Breast epithelium (tissue), 4 donors: ENCODE results near the gene GPR152. TPM values are rescaled to one million over a fixed set of nuclear protein-coding genes. Genes with fewer than 3 reads are reported as not detected.
"Not testable (repeated sequence)": the region's sequence is repeated elsewhere in the genome, so short reads cannot be mapped to it uniquely, and the experiment has no call there.

Source experiments
- DNase-seq, 2 donors: peaks; one replicate each; pipeline ENCODE4 v3.0.0-alpha.2; 2019; ENCODE audit warnings: low spot score in 2 of 2
- H3K27ac ChIP-seq, 2 donors: fragments of 200-600 bp; sonication (generic) in 1 of 2; one replicate each; pipeline ENCODE4 v1.5.1; 2016 to 2019; ENCODE audit warnings: mild to moderate bottlenecking in 1 of 2
- H3K27me3 ChIP-seq, 2 donors: fragments of 200-600 bp; sonication (generic) in 1 of 2; one replicate each; pipeline versions ENCODE4 v1.5.1 to v1.6.0; 2017 to 2019; ENCODE audit warnings: control low read depth in 1 of 2, mild to moderate bottlenecking in 1 of 2
- H3K36me3 ChIP-seq: fragments of 200-600 bp; one replicate; pipeline ENCODE4 v1.5.1; 2019
- H3K4me1 ChIP-seq, 2 donors: fragments of 200-600 bp; sonication (generic); one replicate each; pipeline ENCODE4 v1.5.1; 2016 to 2019; ENCODE audit warnings: control low read depth in 1 of 2
- H3K4me3 ChIP-seq, 3 donors: fragments of 200-600 bp; sonication (generic); 1 replicate in 2 of 3; 2 replicates in 1 of 3; pipeline ENCODE4 v1.5.1; 2016 to 2019; ENCODE audit warnings: mild to moderate bottlenecking in 3 of 3, moderate library complexity in 2 of 3
- H3K9me3 ChIP-seq, 2 donors: fragments of 200-600 bp; sonication (generic) in 1 of 2; one replicate each; pipeline ENCODE4 v1.5.1; 2016 to 2019; ENCODE audit warnings: control low read depth in 1 of 2
- POLR2A ChIP-seq: fragments of 450-650 bp; IDR thresholded peaks from one replicate; pipeline ENCODE4 v1.6.1; 2016; ENCODE audit warnings: antibody characterized with exemption, mild to moderate bottlenecking, moderate library complexity
- POLR2AphosphoS5 ChIP-seq, 3 donors: sonication (generic); formaldehyde crosslinking; IDR thresholded peaks; one replicate each; pipeline ENCODE4 v1.6.1; 2017; ENCODE audit warnings: antibody characterized with exemption in 3 of 3
- intact Hi-C: fragments of 100-400 bp; cut with DNase I; formaldehyde crosslinking; loops from one replicate; pipeline ENCODE4 v1.15.1; 2023; ENCODE audit warnings: low total_unique reads
- total RNA-seq, 3 donors: library from RNA; depleted of rRNA; stranded (reverse); fragments of >200 nt; gene quantifications; one replicate each; pipeline ENCODE4 v1.1.0, GENCODE V29; 2016
- TF ChIP-seq, protein P1 (sequence below), 3 donors: fragments of 450-650 bp; IDR thresholded peaks; one replicate each; pipeline ENCODE4 v1.5.1; 2016 to 2017; ENCODE audit warnings: antibody characterized with exemption in 3 of 3, mild to moderate bottlenecking in 3 of 3, moderate library complexity in 3 of 3

GPR152 gene
- total RNA-seq, 3 donors from 2014 or later = not detected

DNA sequence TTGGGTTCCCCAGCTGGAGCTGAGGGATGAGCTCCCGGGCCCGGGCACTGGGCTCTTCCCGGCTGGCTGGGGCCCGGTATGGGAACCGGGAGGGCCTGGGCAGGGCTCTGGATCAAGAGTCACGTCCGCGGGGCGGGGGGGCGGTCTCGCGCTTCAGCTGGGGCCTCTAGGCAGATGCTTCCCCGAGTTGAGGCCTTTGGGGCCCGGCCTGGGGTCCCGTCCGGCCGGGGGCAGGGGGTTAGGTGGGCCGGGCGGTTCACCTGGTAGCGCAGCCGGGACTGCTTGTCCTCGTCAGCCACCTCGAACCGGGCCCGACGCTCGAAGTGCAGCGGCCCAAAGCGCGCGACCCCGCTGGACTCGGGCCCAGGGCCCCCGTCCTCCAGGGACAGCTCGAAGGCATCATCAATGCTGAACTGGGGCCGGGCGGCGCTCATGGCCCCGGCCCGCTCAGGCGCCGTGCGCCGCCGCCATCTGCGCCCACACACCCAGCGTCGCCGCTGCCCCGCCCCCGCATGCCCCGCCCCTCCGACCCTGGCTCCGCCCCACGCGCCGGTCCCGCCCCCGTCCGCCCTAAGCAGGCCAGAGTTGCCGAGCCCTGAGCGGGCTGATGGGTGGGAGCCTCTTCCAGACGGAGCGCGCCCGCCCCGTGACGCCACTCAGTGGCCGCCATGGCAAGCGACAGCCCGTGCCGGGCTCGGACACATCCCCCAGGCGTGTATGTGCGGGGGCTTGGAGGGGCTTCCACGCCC, 16.4 kb upstream of the GPR152 start, which contains the start of gene TMEM134:
TMEM134 (minus strand) TSS at position 493 of the 749 bp plus-strand sequence; CDS start at position 434, 59 bp downstream.
- Histone ChIP-seq H3K4me3 (peak within 1 kb of the TSS; percentile 76 to 85 (median 80)), H3K36me3 (no peaks in the 10 kb centered on the region), H3K27ac (peak within 1 kb of the TSS; percentile 88 to 93), H3K9me3 (no peaks in the 10 kb centered on the region), H3K27me3 (no peaks in the 10 kb centered on the region), H3K4me1 (peaks cover 5 to 8% of the 10 kb centered on the region in 2 donors)
- TF ChIP-seq POLR2A (peak; percentile 60), POLR2AphosphoS5 (IDR thresholded peaks at IDR 0.05) (peak; percentile 73 to 84 (median 81))
- TF ChIP-seq, protein P1, sequence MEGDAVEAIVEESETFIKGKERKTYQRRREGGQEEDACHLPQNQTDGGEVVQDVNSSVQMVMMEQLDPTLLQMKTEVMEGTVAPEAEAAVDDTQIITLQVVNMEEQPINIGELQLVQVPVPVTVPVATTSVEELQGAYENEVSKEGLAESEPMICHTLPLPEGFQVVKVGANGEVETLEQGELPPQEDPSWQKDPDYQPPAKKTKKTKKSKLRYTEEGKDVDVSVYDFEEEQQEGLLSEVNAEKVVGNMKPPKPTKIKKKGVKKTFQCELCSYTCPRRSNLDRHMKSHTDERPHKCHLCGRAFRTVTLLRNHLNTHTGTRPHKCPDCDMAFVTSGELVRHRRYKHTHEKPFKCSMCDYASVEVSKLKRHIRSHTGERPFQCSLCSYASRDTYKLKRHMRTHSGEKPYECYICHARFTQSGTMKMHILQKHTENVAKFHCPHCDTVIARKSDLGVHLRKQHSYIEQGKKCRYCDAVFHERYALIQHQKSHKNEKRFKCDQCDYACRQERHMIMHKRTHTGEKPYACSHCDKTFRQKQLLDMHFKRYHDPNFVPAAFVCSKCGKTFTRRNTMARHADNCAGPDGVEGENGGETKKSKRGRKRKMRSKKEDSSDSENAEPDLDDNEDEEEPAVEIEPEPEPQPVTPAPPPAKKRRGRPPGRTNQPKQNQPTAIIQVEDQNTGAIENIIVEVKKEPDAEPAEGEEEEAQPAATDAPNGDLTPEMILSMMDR (IDR thresholded peaks at IDR 0.05) = peak in 2 of 3 donors; percentile 25 to 47
- intact Hi-C loops = no loop called here
- peak; percentile 90 to 94 for DNase-seq

DNA sequence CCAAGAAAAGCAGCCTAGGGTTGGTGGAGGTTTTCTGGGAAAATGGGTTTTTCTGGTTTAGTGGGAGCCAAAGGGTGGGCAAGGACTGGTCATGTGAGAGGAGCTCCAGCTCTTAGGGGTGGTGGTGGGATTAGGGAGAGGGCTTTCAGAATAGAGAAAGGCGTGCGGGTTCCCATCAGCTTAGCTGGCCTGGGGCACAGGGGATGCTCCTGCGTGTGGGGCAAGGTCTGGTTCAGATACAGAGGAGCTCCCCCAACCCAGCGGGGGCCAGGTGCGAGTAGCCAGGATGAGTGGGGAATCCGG, 15.9 kb upstream of the GPR152 start:
- no peaks in the 10 kb centered on the region for H3K9me3 ChIP-seq
- H3K27me3 ChIP-seq = no peaks in the 10 kb centered on the region
- H3K4me3 ChIP-seq = peak overlapping the region; percentile 76 to 85 (median 80)
- DNase-seq = no peak
- H3K36me3 ChIP-seq = no peaks in the 10 kb centered on the region
- intact Hi-C loops = no loop called here
- H3K27ac ChIP-seq = peak overlapping the region; percentile 88 to 93
- TF ChIP-seq POLR2A (no peak), POLR2AphosphoS5 (IDR thresholded peaks at IDR 0.05) (no peak)
- TF ChIP-seq, protein P1 (IDR thresholded peaks at IDR 0.05) = no peak
- H3K4me1 ChIP-seq = peaks cover 5 to 8% of the 10 kb centered on the region in 2 donors

DNA sequence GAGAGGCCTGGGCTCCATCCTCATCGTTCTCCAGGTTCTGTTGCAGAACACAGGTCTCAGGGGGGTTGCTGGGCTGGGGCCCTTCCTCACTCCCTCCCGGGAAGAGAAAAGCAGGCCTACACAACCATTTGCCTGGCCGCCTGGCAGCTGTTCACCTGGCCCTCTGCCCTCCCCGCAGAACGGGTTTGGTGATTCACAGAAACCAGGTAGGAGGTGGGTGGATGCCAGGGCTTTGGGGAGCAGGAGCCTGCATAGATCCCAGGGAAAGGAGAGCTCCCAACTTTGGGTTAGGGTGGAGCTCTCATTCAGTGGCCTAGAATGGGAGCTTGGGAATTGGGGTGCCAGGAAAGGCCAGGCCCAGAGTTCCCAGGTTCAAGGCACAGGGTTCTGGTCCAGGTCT, 15.5 kb upstream of the GPR152 start:
- Histone ChIP-seq H3K4me1 (peaks cover 5 to 8% of the 10 kb centered on the region in 2 donors), H3K27ac (peak overlapping the region; percentile 88 to 93), H3K9me3 (no peaks in the 10 kb centered on the region)

DNA sequence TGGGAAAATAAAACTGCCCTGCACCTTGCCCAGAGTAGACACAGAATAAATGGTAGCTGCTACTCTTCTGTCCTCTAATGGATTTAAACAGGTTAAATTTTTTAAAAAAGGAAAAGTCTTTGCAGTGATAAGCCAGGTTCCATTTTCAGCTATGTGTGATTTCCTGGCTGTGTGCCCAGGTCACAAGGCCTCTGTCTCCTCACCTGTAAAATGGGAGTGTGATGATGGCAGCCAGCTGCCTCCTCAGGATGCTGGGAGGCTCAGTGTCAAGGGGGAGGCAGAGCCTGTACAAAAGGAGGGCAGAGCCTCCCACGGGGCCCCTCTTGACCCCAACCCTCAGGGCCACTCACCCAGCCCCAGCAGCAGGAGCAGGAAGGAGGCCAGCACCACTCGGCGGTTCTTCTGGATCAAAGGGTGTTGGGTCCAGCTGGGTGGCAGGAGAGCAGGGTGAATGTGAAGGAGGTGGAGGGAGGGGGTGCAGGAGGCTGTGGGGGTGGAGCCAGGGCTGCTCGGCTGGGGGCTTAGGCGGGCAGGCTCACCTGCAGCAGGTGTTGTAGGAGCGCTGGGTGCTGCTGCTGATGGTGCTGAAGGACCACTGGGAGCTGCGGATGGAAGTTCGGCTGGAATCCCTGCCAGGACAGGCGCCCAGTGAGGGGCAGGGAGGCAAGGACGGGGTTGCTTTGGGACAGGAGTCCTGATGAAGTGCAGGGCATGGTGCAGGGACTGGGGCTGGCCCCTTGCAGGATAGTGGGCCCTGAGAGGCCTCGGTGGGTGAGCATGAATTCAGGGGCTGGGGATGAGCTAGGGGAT, 14.6 kb upstream of the GPR152 start:
- intact Hi-C loops = no loop called here
- H3K36me3 ChIP-seq = no peaks in the 10 kb centered on the region
- TF ChIP-seq, protein P1 (IDR thresholded peaks at IDR 0.05) = no peak
- TF ChIP-seq POLR2AphosphoS5 (IDR thresholded peaks at IDR 0.05) (no peak), POLR2A (no peak)
- no peak for DNase-seq
- H3K27ac ChIP-seq = peak overlapping the region; percentile 88 to 93
- H3K9me3 ChIP-seq = no peaks in the 10 kb centered on the region
- peaks cover 5 to 8% of the 10 kb centered on the region in 2 donors for H3K4me1 ChIP-seq
- peak overlapping the region in 2 of 3 donors; percentile 80 to 85 for H3K4me3 ChIP-seq
- H3K27me3 ChIP-seq = no peaks in the 10 kb centered on the region

More for the DNA sequence above, 15.5 kb upstream of the GPR152 start:
- intact Hi-C loops = no loop called here
- peak; percentile 95 to 98 for DNase-seq
- Histone ChIP-seq H3K4me3 (peak overlapping the region; percentile 76 to 85 (median 80)), H3K36me3 (no peaks in the 10 kb centered on the region), H3K27me3 (no peaks in the 10 kb centered on the region)
- TF ChIP-seq, protein P1 (IDR thresholded peaks at IDR 0.05) = no peak
- peak in 2 of 3 donors; percentile 28 to 76 for TF ChIP-seq POLR2AphosphoS5 (IDR thresholded peaks at IDR 0.05)

DNA sequence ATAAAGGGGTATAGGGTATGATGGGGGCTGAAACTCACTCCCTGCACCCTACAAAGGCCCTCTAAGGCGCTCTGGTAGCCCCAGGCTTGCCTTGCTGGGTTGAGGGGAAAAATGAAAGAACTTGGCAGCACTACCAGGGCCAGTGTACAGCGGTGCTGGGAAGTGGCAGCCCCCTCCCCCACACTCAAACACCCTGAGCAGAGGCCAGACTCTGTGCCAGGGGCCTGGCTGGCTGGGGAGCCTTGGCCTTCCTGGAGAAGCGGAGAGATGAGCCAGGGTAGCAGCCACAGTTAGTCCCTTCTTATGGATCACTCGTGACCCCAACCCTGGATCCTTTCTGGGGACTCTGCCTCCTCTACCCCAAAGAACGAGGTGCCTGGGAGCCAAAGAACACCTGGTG, 13.8 kb upstream of the GPR152 start:
- intact Hi-C loops = no loop called here
- H3K4me1 ChIP-seq = peaks cover 5 to 8% of the 10 kb centered on the region in 2 donors
- H3K27me3 ChIP-seq = no peaks in the 10 kb centered on the region
- no peak overlapping the region for H3K4me3 ChIP-seq
- TF ChIP-seq POLR2A (no peak), POLR2AphosphoS5 (IDR thresholded peaks at IDR 0.05) (no peak)
- TF ChIP-seq, protein P1 (IDR thresholded peaks at IDR 0.05) = no peak
- no peak for DNase-seq
- H3K27ac ChIP-seq = peak overlapping the region; percentile 88 to 93
- no peaks in the 10 kb centered on the region for H3K36me3 ChIP-seq
- no peaks in the 10 kb centered on the region for H3K9me3 ChIP-seq

DNA sequence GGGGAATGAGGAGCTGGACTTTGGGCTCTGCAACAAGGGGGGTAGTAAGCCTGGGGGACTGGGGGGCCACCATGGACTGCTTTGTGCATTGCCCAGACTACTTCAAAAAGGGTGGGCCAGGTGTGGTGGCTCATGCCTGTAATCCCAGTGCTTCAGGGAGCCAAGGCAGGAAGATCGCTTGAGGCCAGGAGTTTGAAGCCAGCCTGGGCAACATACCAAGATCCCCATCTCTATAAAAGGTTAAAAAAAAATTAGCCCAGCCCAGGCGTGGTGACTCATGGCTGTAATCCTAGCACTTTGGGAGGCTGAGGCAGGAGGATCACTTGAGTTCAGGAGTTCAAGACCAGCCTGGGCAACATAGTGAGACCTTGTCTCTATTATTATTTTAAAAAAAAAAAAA, 13.0 kb upstream of the GPR152 start:
- H3K4me1 ChIP-seq, DNase-seq, H3K27me3 ChIP-seq, H3K9me3 ChIP-seq, H3K36me3 ChIP-seq, intact Hi-C loops: not testable (repeated sequence)
- peak overlapping the region in 1 of 3 donors; percentile 74 for H3K4me3 ChIP-seq
- H3K27ac ChIP-seq = peak overlapping the region; percentile 95 to 98
